ENCODE results near the gene TMEM139.
A peak's percentile ranks its signal among the peaks of the same experiment; 100 is the strongest.

Gene TMEM139

DNA sequence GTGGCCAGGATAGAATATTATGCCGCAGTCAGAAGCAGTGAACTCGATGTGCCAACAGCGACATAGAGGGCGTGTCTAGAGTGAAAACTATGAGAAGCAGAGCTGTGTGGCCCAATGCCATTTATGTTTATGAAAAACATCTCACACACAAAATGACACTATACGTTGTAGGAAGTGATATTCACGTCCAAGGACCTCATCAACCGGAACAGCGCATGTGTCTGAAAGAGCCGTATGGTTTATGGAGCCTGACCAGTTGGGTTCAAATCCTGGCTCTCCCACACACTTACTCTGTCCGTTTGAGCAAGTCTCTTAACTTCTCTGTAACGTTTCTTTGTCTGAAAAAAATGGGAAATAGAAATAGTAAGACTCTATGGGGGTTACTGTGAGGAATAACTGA is 42.5 kb upstream of the TMEM139 start:
- Histone ChIP-seq H3K9ac (ENCODE audit: insufficient read length) (no peak overlapping the region), H3K27ac (no peak overlapping the region)

DNA sequence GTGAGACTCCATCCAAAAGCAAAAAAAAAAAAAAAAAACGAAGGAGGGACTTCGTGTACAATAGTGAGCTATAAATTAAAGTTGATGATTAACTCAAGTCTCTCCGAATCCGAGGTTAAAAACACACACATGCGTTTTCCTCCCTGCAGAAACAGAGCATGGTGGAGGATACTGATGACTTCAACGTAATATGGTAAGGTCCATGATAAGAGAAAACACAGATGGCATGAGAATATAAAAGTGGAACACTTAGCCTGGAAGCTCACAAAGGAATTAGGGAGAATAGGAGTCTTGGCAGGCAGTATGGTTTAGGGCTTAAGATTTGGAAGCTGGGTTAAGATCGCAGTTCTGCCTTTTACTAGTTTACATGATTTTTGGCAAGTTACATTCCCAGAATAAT is 41.6 kb upstream of the TMEM139 start:
- Histone ChIP-seq H3K9ac (ENCODE audit: insufficient read length) (no peak overlapping the region), H3K9me3 (ENCODE audit: low read depth, low read length) (no peaks in the 10 kb centered on the region), H3K27ac (no peak overlapping the region), H3K36me3 (ENCODE audit: insufficient read depth, low read length) (no peaks in the 10 kb centered on the region), H3K4me3 (no peak overlapping the region)
- TF ChIP-seq FOXP2 (optimal IDR thresholded peaks at IDR 0.05; ENCODE audit: control extremely low read depth, extremely low read length, insufficient read depth) (no peak), EZH2 (IDR thresholded peaks at IDR 0.05) (no peak), POLR2AphosphoS5 (IDR thresholded peaks at IDR 0.05; ENCODE audit: borderline replicate concordance, low read depth, low read length) (no peak)
- DNase-seq (ENCODE audit: low read depth, low spot score): no peak

More for the DNA sequence above, 42.5 kb upstream of the TMEM139 start:
- no peak for DNase-seq (ENCODE audit: low read depth, low spot score)
- TF ChIP-seq FOXP2 (optimal IDR thresholded peaks at IDR 0.05; ENCODE audit: control extremely low read depth, extremely low read length, insufficient read depth) (no peak), EZH2 (IDR thresholded peaks at IDR 0.05) (no peak), POLR2AphosphoS5 (IDR thresholded peaks at IDR 0.05; ENCODE audit: borderline replicate concordance, low read depth, low read length) (no peak)
- H3K4me3 ChIP-seq: no peak overlapping the region
- H3K9me3 ChIP-seq (ENCODE audit: low read depth, low read length): no peaks in the 10 kb centered on the region
- no peaks in the 10 kb centered on the region for H3K36me3 ChIP-seq (ENCODE audit: insufficient read depth, low read length)

DNA sequence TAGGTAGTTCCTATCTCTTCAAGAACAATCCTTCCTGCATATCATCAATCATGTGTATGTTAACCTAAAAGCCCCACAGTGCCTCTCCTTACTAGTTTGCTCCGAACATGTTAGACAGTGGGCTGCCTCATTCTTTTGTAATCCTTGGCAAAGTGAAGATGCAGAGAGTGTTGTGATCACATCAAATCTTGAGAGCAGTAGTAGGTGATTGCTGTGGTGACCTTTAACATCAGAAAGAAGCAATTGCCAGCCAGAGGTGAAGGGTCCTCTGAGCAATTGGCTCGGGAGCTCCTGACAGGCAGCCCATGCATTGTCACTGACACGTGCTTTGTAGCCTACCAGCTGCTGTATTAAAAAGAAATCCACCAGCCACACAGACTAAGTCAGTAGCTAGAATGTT is 41.1 kb upstream of the TMEM139 start:
- no peak for TF ChIP-seq EZH2 (IDR thresholded peaks at IDR 0.05)
- no peak for TF ChIP-seq FOXP2 (optimal IDR thresholded peaks at IDR 0.05; ENCODE audit: control extremely low read depth, extremely low read length, insufficient read depth)
- TF ChIP-seq POLR2AphosphoS5 (IDR thresholded peaks at IDR 0.05; ENCODE audit: borderline replicate concordance, low read depth, low read length): no peak
- DNase-seq (ENCODE audit: low read depth, low spot score): no peak
- Histone ChIP-seq H3K9me3 (ENCODE audit: low read depth, low read length) (no peaks in the 10 kb centered on the region), H3K36me3 (ENCODE audit: insufficient read depth, low read length) (no peaks in the 10 kb centered on the region), H3K27ac (no peak overlapping the region), H3K9ac (ENCODE audit: insufficient read length) (no peak overlapping the region), H3K4me3 (no peak overlapping the region)

DNA sequence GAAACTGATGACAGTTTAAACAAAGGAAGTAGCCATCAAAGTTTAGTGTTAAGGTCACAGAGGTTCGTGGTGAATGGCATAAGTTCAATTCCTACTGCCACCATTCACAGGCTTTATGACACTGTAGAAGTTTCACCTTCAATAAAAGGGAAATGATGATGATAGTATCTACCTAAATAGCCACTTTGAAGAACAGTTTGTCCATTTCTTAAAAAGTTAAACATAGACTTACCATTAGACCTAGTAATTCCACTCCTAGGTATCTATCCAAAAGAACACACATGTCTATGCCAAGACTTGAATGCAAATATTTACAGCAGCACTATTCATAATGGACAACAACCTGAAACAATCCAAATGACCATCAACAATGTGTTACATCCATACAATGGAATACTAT is 40.4 kb upstream of the TMEM139 start:
- DNase-seq (ENCODE audit: low read depth, low spot score): no peak

DNA sequence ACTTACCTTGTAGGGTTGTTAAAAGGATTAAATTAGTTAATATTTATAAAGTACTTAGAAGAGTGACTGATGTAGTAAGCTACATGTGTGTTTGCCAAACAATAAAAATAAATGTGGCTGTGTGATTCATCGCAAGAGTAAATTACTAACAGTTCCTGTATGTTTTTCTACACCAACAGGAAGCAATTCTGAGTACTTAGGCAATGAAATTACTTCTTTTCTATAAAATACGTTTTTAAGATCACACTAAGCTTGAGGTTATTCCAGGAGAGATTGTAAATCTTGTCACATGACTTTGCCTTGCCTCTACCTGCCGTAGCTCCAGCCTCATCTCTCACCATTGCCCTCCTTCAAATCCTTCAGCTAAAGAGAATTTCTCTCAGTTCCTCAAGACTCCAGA is 39.6 kb upstream of the TMEM139 start:
- no peak for DNase-seq (ENCODE audit: low read depth, low spot score)
- no peak overlapping the region for H3K4me3 ChIP-seq
- TF ChIP-seq FOXP2 (optimal IDR thresholded peaks at IDR 0.05; ENCODE audit: control extremely low read depth, extremely low read length, insufficient read depth) (no peak), POLR2AphosphoS5 (IDR thresholded peaks at IDR 0.05; ENCODE audit: borderline replicate concordance, low read depth, low read length) (no peak), EZH2 (IDR thresholded peaks at IDR 0.05) (no peak)
- no peak overlapping the region for H3K9ac ChIP-seq (ENCODE audit: insufficient read length)
- H3K27ac ChIP-seq: no peak overlapping the region
- no peaks in the 10 kb centered on the region for H3K9me3 ChIP-seq (ENCODE audit: low read depth, low read length)
- no peaks in the 10 kb centered on the region for H3K36me3 ChIP-seq (ENCODE audit: insufficient read depth, low read length)

More for the DNA sequence above, 40.4 kb upstream of the TMEM139 start:
- H3K27ac ChIP-seq: no peak overlapping the region
- no peaks in the 10 kb centered on the region for H3K9me3 ChIP-seq (ENCODE audit: low read depth, low read length)
- H3K9ac ChIP-seq (ENCODE audit: insufficient read length): no peak overlapping the region
- TF ChIP-seq POLR2AphosphoS5 (IDR thresholded peaks at IDR 0.05; ENCODE audit: borderline replicate concordance, low read depth, low read length) (no peak), EZH2 (IDR thresholded peaks at IDR 0.05) (no peak), FOXP2 (optimal IDR thresholded peaks at IDR 0.05; ENCODE audit: control extremely low read depth, extremely low read length, insufficient read depth) (no peak)
- no peaks in the 10 kb centered on the region for H3K36me3 ChIP-seq (ENCODE audit: insufficient read depth, low read length)
- H3K4me3 ChIP-seq: no peak overlapping the region

DNA sequence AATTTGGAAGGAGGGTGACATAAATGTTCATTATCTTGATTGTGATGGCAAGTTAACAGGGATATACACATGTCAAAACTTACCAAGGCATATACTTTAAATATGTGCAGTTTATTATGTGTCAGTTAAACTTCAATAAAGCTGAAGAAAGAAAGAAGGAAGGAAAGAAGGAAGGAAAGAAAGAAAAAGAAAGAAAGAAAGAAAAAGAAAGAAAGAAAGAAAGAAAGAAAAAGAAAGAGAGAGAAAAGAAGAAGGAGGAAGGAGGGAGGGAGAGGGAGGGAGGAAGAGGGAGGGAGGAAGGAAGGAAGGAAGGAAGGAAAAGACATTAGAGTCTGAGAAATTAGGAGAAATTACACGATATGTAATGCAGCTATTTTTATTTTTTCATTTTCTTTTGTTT is 37.4 kb upstream of the TMEM139 start:
- Histone ChIP-seq H3K27ac (no peak overlapping the region), H3K9ac (ENCODE audit: insufficient read length) (no peak overlapping the region)
- DNase-seq (ENCODE audit: low read depth, low spot score): no peak

DNA sequence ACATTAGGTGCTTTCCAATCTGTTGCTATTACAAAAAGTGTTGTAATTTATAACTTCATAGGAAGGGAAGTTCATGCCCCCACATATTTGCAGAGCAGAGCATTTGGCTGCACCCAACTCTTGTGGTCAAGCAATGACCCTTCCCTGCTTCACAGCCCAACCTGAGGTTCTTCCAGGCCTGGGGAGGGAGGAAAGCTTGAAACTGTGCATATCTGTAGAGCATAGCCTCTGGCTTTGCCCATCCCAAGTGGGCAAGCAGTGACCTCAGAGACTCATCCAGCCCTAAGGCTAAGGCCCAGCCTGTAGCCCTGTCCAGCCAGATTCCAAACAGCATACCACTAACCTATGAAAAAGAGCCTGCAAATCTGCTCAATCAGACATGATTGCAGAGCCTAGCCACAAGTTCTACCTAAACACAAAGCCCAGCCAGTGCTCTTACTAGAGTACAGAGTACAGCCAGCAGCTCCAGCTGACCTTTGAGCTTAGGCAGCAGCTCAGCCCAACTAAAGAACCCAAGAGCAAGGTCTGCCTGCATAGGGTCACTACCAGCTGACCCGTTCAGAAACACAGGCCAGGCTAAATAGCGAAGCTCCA is 35.9 kb upstream of the TMEM139 start:
- no peak for DNase-seq (ENCODE audit: low read depth, low spot score)
- TF ChIP-seq POLR2AphosphoS5 (IDR thresholded peaks at IDR 0.05; ENCODE audit: borderline replicate concordance, low read depth, low read length): no peak
- TF ChIP-seq EZH2 (IDR thresholded peaks at IDR 0.05): no peak
- no peak for TF ChIP-seq FOXP2 (optimal IDR thresholded peaks at IDR 0.05; ENCODE audit: control extremely low read depth, extremely low read length, insufficient read depth)
- H3K36me3 ChIP-seq (ENCODE audit: insufficient read depth, low read length): no peaks in the 10 kb centered on the region
- no peak overlapping the region for H3K27ac ChIP-seq
- H3K9ac ChIP-seq (ENCODE audit: insufficient read length): no peak overlapping the region
- H3K9me3 ChIP-seq (ENCODE audit: low read depth, low read length): no peaks in the 10 kb centered on the region
- no peak overlapping the region for H3K4me3 ChIP-seq

More for the DNA sequence above, 37.4 kb upstream of the TMEM139 start:
- no peaks in the 10 kb centered on the region for H3K9me3 ChIP-seq (ENCODE audit: low read depth, low read length)
- TF ChIP-seq POLR2AphosphoS5 (IDR thresholded peaks at IDR 0.05; ENCODE audit: borderline replicate concordance, low read depth, low read length): no peak
- no peak overlapping the region for H3K4me3 ChIP-seq
- H3K36me3 ChIP-seq (ENCODE audit: insufficient read depth, low read length): no peaks in the 10 kb centered on the region

DNA sequence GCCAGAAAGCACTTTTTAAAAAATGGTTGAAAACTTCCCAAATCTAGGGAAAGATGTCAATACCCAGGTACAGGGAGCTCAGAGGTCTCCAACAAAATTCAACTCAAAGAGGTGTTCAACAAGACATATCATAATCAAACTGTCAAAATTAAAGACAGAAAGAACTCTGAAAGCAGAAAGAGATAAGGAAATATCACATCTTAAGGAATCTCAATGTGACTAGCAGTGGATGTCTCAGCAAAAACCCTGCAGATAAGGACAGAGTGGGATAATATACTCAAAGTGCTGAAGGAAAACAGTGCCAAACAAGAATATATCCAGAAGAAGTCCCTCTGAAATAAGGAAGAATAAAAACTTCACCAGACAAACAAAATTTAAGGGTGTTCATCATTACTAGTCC is 34.6 kb upstream of the TMEM139 start:
- no peaks in the 10 kb centered on the region for H3K9me3 ChIP-seq (ENCODE audit: low read depth, low read length)
- H3K27ac ChIP-seq: 0 out of 2 replicates have a peak overlapping the region, but pooled peaks have one; percentile 37
- TF ChIP-seq POLR2AphosphoS5 (IDR thresholded peaks at IDR 0.05; ENCODE audit: borderline replicate concordance, low read depth, low read length) (no peak), EZH2 (IDR thresholded peaks at IDR 0.05) (no peak), FOXP2 (optimal IDR thresholded peaks at IDR 0.05; ENCODE audit: control extremely low read depth, extremely low read length, insufficient read depth) (no peak)
- H3K36me3 ChIP-seq (ENCODE audit: insufficient read depth, low read length): no peaks in the 10 kb centered on the region
- H3K9ac ChIP-seq (ENCODE audit: insufficient read length): no peak overlapping the region
- H3K4me3 ChIP-seq: no peak overlapping the region
- no peak for DNase-seq (ENCODE audit: low read depth, low spot score)

DNA sequence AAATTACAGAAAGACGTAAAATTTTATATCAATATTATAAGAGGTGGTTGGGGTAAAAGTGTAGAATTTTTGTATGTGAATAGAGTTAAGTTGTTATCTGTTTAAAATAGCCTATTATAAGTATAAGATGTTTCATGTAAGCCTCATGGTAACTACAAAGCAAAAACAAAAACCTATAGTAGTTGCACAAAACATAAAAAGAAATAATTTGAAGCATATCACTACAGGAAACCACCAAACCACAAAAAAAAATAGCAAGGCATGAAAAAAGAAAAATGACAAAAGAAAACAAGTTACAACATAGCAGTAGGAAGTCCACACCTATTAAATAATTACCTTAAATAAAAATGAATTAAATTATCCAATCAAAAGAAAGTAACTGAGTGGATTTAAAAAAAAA is 33.9 kb upstream of the TMEM139 start:
- Histone ChIP-seq H3K9ac (ENCODE audit: insufficient read length) (no peak overlapping the region), H3K36me3 (ENCODE audit: insufficient read depth, low read length) (no peaks in the 10 kb centered on the region), H3K9me3 (ENCODE audit: low read depth, low read length) (no peaks in the 10 kb centered on the region), H3K4me3 (no peak overlapping the region), H3K27ac (0 out of 2 replicates have a peak overlapping the region, but pooled peaks have one; percentile 37)
- peak; percentile 39 for DNase-seq (ENCODE audit: low read depth, low spot score)
- TF ChIP-seq POLR2AphosphoS5 (IDR thresholded peaks at IDR 0.05; ENCODE audit: borderline replicate concordance, low read depth, low read length) (no peak), FOXP2 (optimal IDR thresholded peaks at IDR 0.05; ENCODE audit: control extremely low read depth, extremely low read length, insufficient read depth) (no peak), EZH2 (IDR thresholded peaks at IDR 0.05) (no peak)
